HEK293 (cell line): ENCODE results near the gene TLE4.

Source experiments
- ZNF274 ChIP-seq, 2 experiments: fragments of 200-500 bp in 1 of 2; fragments of 450-650 bp in 1 of 2; sonication (Bioruptor generic) in 1 of 2; formaldehyde crosslinking in 1 of 2; IDR thresholded peaks; 2 replicates each; pipeline versions ENCODE4 v1.5.1 to v1.6.1; 2014 to 2016; ENCODE audit warnings: borderline replicate concordance in 1 of 2, inconsistent platforms in 1 of 2, low read length in 1 of 2, missing biosample characterization in 1 of 2, missing genetic modification characterization in 1 of 2
- ZNF404 ChIP-seq: fragments of 450-650 bp; formaldehyde crosslinking; IDR thresholded peaks from 2 replicates; pipeline ENCODE4 v1.5.1; 2017; ENCODE audit warnings: missing biosample characterization, missing genetic modification characterization
- ZNF558 ChIP-seq: fragments of 450-650 bp; formaldehyde crosslinking; IDR thresholded peaks from 2 replicates; pipeline ENCODE4 v1.5.1; 2016; ENCODE audit warnings: missing biosample characterization, missing genetic modification characterization
- ZNF792 ChIP-seq: fragments of 450-650 bp; formaldehyde crosslinking; IDR thresholded peaks from 2 replicates; pipeline ENCODE4 v1.5.1; 2016; ENCODE audit warnings: missing biosample characterization, missing genetic modification characterization
- TF ChIP-seq, protein P1 (sequence below): fragments of 450-650 bp; formaldehyde crosslinking; IDR thresholded peaks from 2 replicates; pipeline ENCODE4 v1.5.1; 2016; ENCODE audit warnings: missing biosample characterization, missing genetic modification characterization
- TF ChIP-seq, protein P2 (sequence below): fragments of 450-650 bp; formaldehyde crosslinking; IDR thresholded peaks from 2 replicates; pipeline ENCODE4 v1.5.0; 2017; ENCODE audit warnings: missing biosample characterization, missing genetic modification characterization, borderline replicate concordance

DNA sequence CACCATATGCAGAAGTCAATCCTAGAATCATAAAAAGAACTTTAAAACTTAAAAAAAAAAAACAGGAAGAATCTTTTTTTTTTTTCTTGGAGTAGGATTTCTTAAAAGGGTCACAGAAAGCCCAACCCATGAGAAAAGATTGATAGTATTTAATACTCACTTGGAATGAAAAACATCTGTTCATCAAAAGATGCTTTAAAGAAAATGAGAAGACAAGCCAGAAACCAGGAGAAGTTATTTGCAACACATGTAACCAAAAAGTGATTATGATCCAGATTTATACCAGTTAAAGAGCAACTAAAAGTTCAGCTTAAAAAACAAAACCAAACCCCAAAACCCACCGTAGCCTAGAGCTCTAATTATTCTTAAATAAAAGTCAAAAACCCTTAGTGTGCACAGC lies 69.3 kb downstream of the TLE4 start:
- no peak for TF ChIP-seq ZNF404
- TF ChIP-seq, protein P1, sequence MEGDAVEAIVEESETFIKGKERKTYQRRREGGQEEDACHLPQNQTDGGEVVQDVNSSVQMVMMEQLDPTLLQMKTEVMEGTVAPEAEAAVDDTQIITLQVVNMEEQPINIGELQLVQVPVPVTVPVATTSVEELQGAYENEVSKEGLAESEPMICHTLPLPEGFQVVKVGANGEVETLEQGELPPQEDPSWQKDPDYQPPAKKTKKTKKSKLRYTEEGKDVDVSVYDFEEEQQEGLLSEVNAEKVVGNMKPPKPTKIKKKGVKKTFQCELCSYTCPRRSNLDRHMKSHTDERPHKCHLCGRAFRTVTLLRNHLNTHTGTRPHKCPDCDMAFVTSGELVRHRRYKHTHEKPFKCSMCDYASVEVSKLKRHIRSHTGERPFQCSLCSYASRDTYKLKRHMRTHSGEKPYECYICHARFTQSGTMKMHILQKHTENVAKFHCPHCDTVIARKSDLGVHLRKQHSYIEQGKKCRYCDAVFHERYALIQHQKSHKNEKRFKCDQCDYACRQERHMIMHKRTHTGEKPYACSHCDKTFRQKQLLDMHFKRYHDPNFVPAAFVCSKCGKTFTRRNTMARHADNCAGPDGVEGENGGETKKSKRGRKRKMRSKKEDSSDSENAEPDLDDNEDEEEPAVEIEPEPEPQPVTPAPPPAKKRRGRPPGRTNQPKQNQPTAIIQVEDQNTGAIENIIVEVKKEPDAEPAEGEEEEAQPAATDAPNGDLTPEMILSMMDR (tag by site-specific recombination): no peak
- no peak for TF ChIP-seq ZNF792 (tag by site-specific recombination)
- TF ChIP-seq ZNF558: no peak
- no peak for TF ChIP-seq ZNF274 (IDR thresholded peaks at IDR 0.05; ENCODE audit: low read length)
- no peak for TF ChIP-seq ZNF274 (tag by site-specific recombination; IDR thresholded peaks at IDR 0.05; ENCODE audit: borderline replicate concordance)
- TF ChIP-seq, protein P2, sequence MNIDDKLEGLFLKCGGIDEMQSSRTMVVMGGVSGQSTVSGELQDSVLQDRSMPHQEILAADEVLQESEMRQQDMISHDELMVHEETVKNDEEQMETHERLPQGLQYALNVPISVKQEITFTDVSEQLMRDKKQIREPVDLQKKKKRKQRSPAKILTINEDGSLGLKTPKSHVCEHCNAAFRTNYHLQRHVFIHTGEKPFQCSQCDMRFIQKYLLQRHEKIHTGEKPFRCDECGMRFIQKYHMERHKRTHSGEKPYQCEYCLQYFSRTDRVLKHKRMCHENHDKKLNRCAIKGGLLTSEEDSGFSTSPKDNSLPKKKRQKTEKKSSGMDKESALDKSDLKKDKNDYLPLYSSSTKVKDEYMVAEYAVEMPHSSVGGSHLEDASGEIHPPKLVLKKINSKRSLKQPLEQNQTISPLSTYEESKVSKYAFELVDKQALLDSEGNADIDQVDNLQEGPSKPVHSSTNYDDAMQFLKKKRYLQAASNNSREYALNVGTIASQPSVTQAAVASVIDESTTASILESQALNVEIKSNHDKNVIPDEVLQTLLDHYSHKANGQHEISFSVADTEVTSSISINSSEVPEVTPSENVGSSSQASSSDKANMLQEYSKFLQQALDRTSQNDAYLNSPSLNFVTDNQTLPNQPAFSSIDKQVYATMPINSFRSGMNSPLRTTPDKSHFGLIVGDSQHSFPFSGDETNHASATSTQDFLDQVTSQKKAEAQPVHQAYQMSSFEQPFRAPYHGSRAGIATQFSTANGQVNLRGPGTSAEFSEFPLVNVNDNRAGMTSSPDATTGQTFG (tag by site-specific recombination): no peak
